ENCODE measurements around the gene ARFGEF2. TPM values are rescaled to one million over a fixed set of nuclear protein-coding genes. Genes with fewer than 3 reads are reported as not detected.
"Not testable (repeated sequence)": the region's sequence is repeated elsewhere in the genome, so short reads cannot be mapped to it uniquely, and the experiment has no call there.

The ARFGEF2 gene
- total RNA-seq, 1 donor, result 47.5 TPM

GRCh38 chr20:48971956-48972355, 50.4 kb downstream of the ARFGEF2 start:
- no peak for TF ChIP-seq CTCF (IDR thresholded peaks at IDR 0.05; ENCODE audit: insufficient read depth, low read depth, low read length)
- H3K4me3 ChIP-seq (ENCODE audit: low read depth, low read length), result no peak overlapping the region
- no peak for DNase-seq (ENCODE audit: low read depth)

GRCh38 chr20:48972816-48973215, 51.3 kb downstream of the ARFGEF2 start:
- H3K4me3 ChIP-seq (ENCODE audit: low read depth, low read length), result no peak overlapping the region
- no peak for TF ChIP-seq CTCF (IDR thresholded peaks at IDR 0.05; ENCODE audit: insufficient read depth, low read depth, low read length)
- DNase-seq (ENCODE audit: low read depth), result no peak

- H3K4me3 ChIP-seq (ENCODE audit: low read depth, low read length), result no peak overlapping the region
- no peak for TF ChIP-seq CTCF (IDR thresholded peaks at IDR 0.05; ENCODE audit: insufficient read depth, low read depth, low read length)
- peak; percentile 43 for DNase-seq (ENCODE audit: low read depth)
These were observed 54.4 kb downstream of the ARFGEF2 start for GRCh38 chr20:48975955-48976354.

GRCh38 chr20:48979980-48980379, 58.5 kb downstream of the ARFGEF2 start:
- not testable (repeated sequence) for DNase-seq (ENCODE audit: low read depth); H3K4me3 ChIP-seq (ENCODE audit: low read depth, low read length)

GRCh38 chr20:48983423-48984400, 62.2 kb downstream of the ARFGEF2 start:
- DNase-seq (ENCODE audit: low read depth), result peak; percentile 80
- no peak for TF ChIP-seq CTCF (IDR thresholded peaks at IDR 0.05; ENCODE audit: insufficient read depth, low read depth, low read length)
- H3K4me3 ChIP-seq (ENCODE audit: low read depth, low read length), result no peak overlapping the region

GRCh38 chr20:48984575-48985219, 63.2 kb downstream of the ARFGEF2 start:
- H3K4me3 ChIP-seq (ENCODE audit: low read depth, low read length), result no peak overlapping the region
- DNase-seq (ENCODE audit: low read depth), result no peak
- TF ChIP-seq CTCF (IDR thresholded peaks at IDR 0.05; ENCODE audit: insufficient read depth, low read depth, low read length), result no peak

GRCh38 chr20:48986899-48987298, 65.4 kb downstream of the ARFGEF2 start:
- peak; percentile 33 for TF ChIP-seq CTCF (IDR thresholded peaks at IDR 0.05; ENCODE audit: insufficient read depth, low read depth, low read length)
- no peak overlapping the region for H3K4me3 ChIP-seq (ENCODE audit: low read depth, low read length)
- no peak for DNase-seq (ENCODE audit: low read depth)
